ENCODE results near the gene ABCC1. TPM values are rescaled to one million over a fixed set of nuclear protein-coding genes. Genes with fewer than 3 reads are reported as not detected.

The ABCC1 gene
- total RNA-seq, 1 experiment from 2014 or later: 25.0 TPM

- Histone ChIP-seq H3K9me3 (ENCODE audit: low read depth, low read length, poor library complexity, severe bottlenecking) (no peaks in the 10 kb centered on the region), H3K4me3 (ENCODE audit: low read depth, low read length, poor library complexity, severe bottlenecking) (no peak overlapping the region), H3K27ac (ENCODE audit: low read depth, low read length, poor library complexity, severe bottlenecking) (no peak overlapping the region), H3K27me3 (replicated peaks; ENCODE audit: insufficient read depth, low read depth, low read length, poor library complexity) (no peaks in the 10 kb centered on the region), H3K36me3 (ENCODE audit: insufficient read depth, low read length, poor library complexity, severe bottlenecking) (no peaks in the 10 kb centered on the region), H3K4me1 (ENCODE audit: insufficient read depth, low read length, poor library complexity, severe bottlenecking) (no peaks in the 10 kb centered on the region)
- DNase-seq (ENCODE audit: low spot score): peak; percentile 48
- ChIA-PET POLR2A (ENCODE audit: low non-redundant PET) (no interaction called here), CTCF (no interaction called here)
- intact Hi-C loops (cut with micrococcal nuclease; ENCODE audit: unreplicated experiment): no loop called here
- no TSS peak for BruUV-seq (replicated peaks)
- TF ChIP-seq CTCF (conservative IDR thresholded peaks at IDR 0.05; ENCODE audit: low read depth, low read length) (no peak), EZH2 (IDR thresholded peaks at IDR 0.05; ENCODE audit: borderline replicate concordance, low read depth, low read length, poor library complexity, severe bottlenecking) (no peak)
Measured at GRCh38 chr16:16019488-16019887, 70.1 kb downstream of the ABCC1 start.

GRCh38 chr16:16020291-16020690, 70.9 kb downstream of the ABCC1 start:
- intact Hi-C loops (cut with micrococcal nuclease; ENCODE audit: unreplicated experiment): no loop called here
- BruUV-seq (replicated peaks): no TSS peak

GRCh38 chr16:16021020-16021419, 71.6 kb downstream of the ABCC1 start:
- no peaks in the 10 kb centered on the region for H3K9me3 ChIP-seq (ENCODE audit: low read depth, low read length, poor library complexity, severe bottlenecking)
- BruUV-seq (replicated peaks): no TSS peak
- no peak overlapping the region for H3K27ac ChIP-seq (ENCODE audit: low read depth, low read length, poor library complexity, severe bottlenecking)
- H3K36me3 ChIP-seq (ENCODE audit: insufficient read depth, low read length, poor library complexity, severe bottlenecking): no peaks in the 10 kb centered on the region
- intact Hi-C loops (cut with micrococcal nuclease; ENCODE audit: unreplicated experiment): no loop called here
- TF ChIP-seq EZH2 (IDR thresholded peaks at IDR 0.05; ENCODE audit: borderline replicate concordance, low read depth, low read length, poor library complexity, severe bottlenecking): no peak
- TF ChIP-seq CTCF (conservative IDR thresholded peaks at IDR 0.05; ENCODE audit: low read depth, low read length): no peak
- ChIA-PET CTCF (no interaction called here), POLR2A (ENCODE audit: low non-redundant PET) (interaction anchor here (0.6 kb wide), 1 partner anchor 8 kb away, joined by 3 read pairs; no protein-coding TSS in a partner anchor)
- H3K4me1 ChIP-seq (ENCODE audit: insufficient read depth, low read length, poor library complexity, severe bottlenecking): no peaks in the 10 kb centered on the region
- H3K4me3 ChIP-seq (ENCODE audit: low read depth, low read length, poor library complexity, severe bottlenecking): no peak overlapping the region
- DNase-seq (ENCODE audit: low spot score): no peak
- H3K27me3 ChIP-seq (replicated peaks; ENCODE audit: insufficient read depth, low read depth, low read length, poor library complexity): no peaks in the 10 kb centered on the region

More at GRCh38 chr16:16020291-16020690, 70.9 kb downstream of the ABCC1 start:
- ChIA-PET POLR2A (ENCODE audit: low non-redundant PET) (interaction anchor here (0.6 kb wide), 1 partner anchor 74 kb away, joined by 15 read pairs; no protein-coding TSS in a partner anchor), CTCF (no interaction called here)
- no peak overlapping the region for H3K4me3 ChIP-seq (ENCODE audit: low read depth, low read length, poor library complexity, severe bottlenecking)
- H3K4me1 ChIP-seq (ENCODE audit: insufficient read depth, low read length, poor library complexity, severe bottlenecking): no peaks in the 10 kb centered on the region
- H3K36me3 ChIP-seq (ENCODE audit: insufficient read depth, low read length, poor library complexity, severe bottlenecking): no peaks in the 10 kb centered on the region
- H3K27ac ChIP-seq (ENCODE audit: low read depth, low read length, poor library complexity, severe bottlenecking): no peak overlapping the region
- H3K9me3 ChIP-seq (ENCODE audit: low read depth, low read length, poor library complexity, severe bottlenecking): no peaks in the 10 kb centered on the region
- no peak for DNase-seq (ENCODE audit: low spot score)
- H3K27me3 ChIP-seq (replicated peaks; ENCODE audit: insufficient read depth, low read depth, low read length, poor library complexity): no peaks in the 10 kb centered on the region
- TF ChIP-seq CTCF (conservative IDR thresholded peaks at IDR 0.05; ENCODE audit: low read depth, low read length): no peak
- no peak for TF ChIP-seq EZH2 (IDR thresholded peaks at IDR 0.05; ENCODE audit: borderline replicate concordance, low read depth, low read length, poor library complexity, severe bottlenecking)
